Fibroblast of lung (primary cell): ENCODE data around the gene ANKH.

Experiments
- CTCF ChIP-seq, 2 donors: IDR thresholded peaks in 1 of 2; conservative IDR thresholded peaks in 1 of 2; 1 replicate in 1 of 2; 2 replicates in 1 of 2; pipeline ENCODE4 v1.5.1; 2011 to 2012; ENCODE audit warnings: low read length in 2 of 2, control low read depth in 1 of 2, inconsistent platforms in 1 of 2, low read depth in 1 of 2, mild to moderate bottlenecking in 1 of 2
- EZH2 ChIP-seq: IDR thresholded peaks from 2 replicates; pipeline ENCODE4 v1.5.1; 2012; ENCODE audit warnings: low read length, control low read depth, mild to moderate bottlenecking; ENCODE audit errors: missing control alignments

- TF ChIP-seq CTCF (conservative IDR thresholded peaks at IDR 0.05 in 1 of 2, IDR thresholded peaks at IDR 0.05 in 1 of 2; ENCODE audit: low read depth in 1 of 2, low read length in 2 of 2) (no peak), EZH2 (no peak)
Observed at GRCh38 chr5:14678773-14679334, 192.7 kb downstream of the ANKH start.
